HG03521 (cell line): ENCODE measurements around the gene PIK3R1.

Source experiments
- ATAC-seq: cut with Tn5 transposase; IDR thresholded peaks from one replicate; pipeline ENCODE4 v1.9.1; 2021; ENCODE audit warnings: mild to moderate bottlenecking, moderate library complexity; ENCODE audit not compliant: unreplicated experiment

Gene PIK3R1

DNA sequence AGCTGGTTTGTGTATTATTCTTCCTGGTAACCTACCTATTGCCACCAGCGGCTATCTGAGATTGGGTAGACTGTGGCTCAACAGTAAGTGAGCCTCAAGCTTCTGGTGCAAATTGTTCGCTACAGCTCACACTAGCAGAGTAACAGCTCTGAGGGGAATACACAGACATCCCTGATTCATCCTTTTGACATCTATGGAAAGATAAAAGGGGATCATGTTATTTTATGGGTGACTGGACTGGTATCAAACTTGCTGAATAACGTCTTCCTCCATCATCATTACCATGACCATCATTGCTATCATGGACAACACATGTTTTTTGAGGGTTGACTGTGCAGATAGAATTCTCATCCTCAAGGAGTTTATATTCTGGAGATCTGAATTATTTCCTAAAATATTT lies 129.6 kb downstream of the PIK3R1 start:
- no peak for ATAC-seq

DNA sequence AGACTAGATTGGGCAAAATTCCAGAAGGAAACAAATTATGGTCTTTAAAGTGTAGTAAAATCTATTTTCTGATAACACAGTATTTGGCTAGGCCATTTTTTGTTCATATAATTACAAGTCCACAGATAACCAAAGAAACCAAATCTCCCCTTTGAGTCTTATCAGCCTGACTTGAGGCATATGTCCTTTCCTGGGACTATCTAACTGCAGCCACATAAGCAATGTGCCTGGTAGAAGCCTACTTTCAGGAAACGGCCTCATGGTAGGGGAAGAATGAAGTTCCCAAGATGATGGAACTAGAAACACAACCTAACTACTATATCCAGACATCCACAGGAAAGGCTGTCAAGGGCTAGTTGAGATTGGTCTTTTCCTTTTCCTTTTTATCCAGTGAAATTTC lies 130.0 kb downstream of the PIK3R1 start:
- ATAC-seq = no peak

DNA sequence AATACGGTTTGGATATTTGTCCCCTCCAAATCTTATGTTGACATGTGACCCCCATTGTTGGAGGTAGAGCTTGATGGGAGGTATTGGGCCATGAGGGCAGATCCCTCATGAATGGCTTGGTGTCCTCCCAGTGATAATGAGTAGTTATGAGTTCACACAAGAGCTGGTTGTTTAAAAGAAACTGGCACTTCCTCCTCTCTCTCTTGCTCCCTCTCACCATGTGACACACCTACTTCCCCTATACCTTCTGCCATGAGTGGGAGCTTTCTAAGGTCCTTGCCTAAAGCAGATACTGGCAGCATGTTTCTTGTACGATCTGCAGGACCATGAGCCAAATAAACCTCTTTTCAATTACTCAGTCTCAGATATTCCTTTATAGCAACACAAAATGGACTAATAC lies 132.0 kb downstream of the PIK3R1 start:
- ATAC-seq = no peak

DNA sequence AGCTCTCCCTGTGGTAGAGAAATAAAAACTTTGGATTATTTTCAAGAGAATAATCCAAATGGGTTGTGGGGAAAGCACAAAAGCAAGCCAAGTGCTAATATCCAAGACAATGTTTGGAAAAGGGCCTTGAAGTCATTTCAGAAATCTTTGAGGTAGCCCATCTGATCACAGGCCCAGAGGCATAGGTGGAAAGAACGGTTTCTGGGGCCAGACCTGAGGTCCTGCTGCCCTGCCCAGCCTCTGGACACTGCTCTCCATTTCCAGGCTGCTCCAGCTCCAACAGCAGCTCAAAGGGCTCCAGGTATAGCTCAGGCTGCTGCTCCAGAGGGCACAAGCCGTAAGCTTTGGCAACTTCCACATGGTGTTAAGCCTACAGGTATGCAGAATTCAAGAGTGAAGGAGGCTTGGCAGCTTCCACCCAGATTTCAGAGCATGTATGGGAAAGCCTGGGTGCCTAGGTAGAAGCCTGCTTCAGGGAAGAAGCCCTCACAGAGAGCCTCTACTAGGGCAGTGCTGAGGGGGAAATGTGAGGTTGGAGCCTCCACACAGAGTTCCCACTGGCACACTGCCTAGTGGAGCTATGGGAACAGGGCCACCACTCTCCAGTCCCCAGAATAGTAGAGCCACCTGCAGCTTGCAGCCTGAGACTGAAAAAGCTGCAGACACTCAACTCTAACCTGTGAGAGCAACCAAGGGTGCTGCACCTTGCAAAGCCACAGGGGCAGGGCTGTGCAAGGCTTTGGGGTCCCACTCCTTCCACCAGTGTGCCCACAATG lies 133.1 kb downstream of the PIK3R1 start:
- ATAC-seq = no peak

DNA sequence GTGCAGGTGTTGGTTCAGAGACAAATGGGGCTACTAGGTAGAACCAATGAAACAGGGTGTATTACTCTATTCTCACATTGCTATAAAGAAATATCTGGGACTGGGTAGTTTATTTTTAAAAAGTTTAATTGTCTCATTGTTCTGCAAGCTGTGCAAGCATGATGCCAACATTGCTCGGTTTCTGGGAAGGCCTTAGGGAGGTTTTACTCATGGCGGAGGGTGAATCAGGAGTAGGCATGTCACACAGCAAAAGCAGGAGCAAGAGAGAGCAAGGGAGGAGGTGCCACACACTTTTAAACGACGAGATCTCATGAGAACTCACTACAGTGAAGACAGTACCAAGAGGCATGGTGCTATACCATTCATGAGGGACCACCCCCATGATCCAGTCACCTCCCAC lies 134.6 kb downstream of the PIK3R1 start:
- ATAC-seq = no peak
